GM19324 (cell line): ENCODE measurements around the gene ARHGAP32.

Experiments used
- ATAC-seq: cut with Tn5 transposase; IDR thresholded peaks from one replicate; pipeline ENCODE4 v1.9.1; 2021; ENCODE audit warnings: mild to moderate bottlenecking, moderate library complexity; ENCODE audit not compliant: unreplicated experiment, low FRiP score

The ARHGAP32 gene

GRCh38 chr11:128917144-128917724 lies 274.9 kb downstream of the ARHGAP32 start:
- ATAC-seq: no peak

- no peak for ATAC-seq
Measured at GRCh38 chr11:128916681-128917080, 275.4 kb downstream of the ARHGAP32 start.

GRCh38 chr11:128916037-128916572 lies 276.0 kb downstream of the ARHGAP32 start:
- no peak for ATAC-seq

DNA sequence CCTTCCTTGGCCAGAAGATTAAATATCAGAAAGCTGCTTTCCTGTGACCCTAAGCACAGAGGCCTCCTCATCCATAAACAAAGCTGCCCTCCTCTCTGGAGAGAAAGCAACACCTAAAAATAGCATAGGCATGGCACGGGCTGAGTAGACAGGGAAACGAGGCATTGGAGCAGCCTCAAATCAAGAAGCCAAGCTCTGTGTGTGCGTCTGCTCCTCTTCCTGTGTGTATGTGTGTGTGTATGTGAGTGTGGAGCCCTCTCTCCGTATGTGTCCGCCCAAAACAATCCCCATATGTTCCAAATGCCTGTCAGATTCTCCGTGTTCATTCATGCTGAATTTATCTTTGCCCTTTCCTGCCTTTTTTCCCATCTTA lies 277.0 kb downstream of the ARHGAP32 start:
- no peak for ATAC-seq
